GM12878 (cell line): ENCODE measurements around the gene G2E3. TPM values are rescaled to one million over a fixed set of nuclear protein-coding genes. Genes with fewer than 3 reads are reported as not detected.

Source experiments
- ATAC-seq: fragments of 200-7000 bp; cut with Tn5 transposase; 3 replicates; pipeline ENCODE4 v1.9.1; 2020; ENCODE audit warnings: mild to moderate bottlenecking, moderate library complexity
- BruUV-seq: library from RNA; stranded (reverse); fragments of 400-500 nt; replicated peaks from 2 replicates; lab custom pipeline; 2021; lab: Mats Ljungman, UMichigan
- CTCF ChIA-PET: fragments of 300-600 bp; sonication (Branson Sonifier 250); formaldehyde crosslinking; extraction: SDS; loops from one replicate; lab custom pipeline; 2021; ENCODE audit warnings: inconsistent platforms; lab: Yijun Ruan, JAX
- POLR2A ChIA-PET: fragments of 350-600 bp; formaldehyde crosslinking; extraction: SDS; loops from one replicate; lab custom pipeline; 2021; ENCODE audit warnings: inconsistent platforms; lab: Charles Lee
- RAD21 ChIA-PET: fragments of 300-600 bp; sonication (Branson Sonifier 250); formaldehyde crosslinking; loops from one replicate; lab custom pipeline; 2023; ENCODE audit warnings: antibody characterized with exemption; ENCODE audit not compliant: unreplicated experiment; lab: Charles Lee
- SMC1A ChIA-PET: fragments of 300-600 bp; sonication (Branson Sonifier 250); formaldehyde crosslinking; loops from one replicate; lab custom pipeline; 2023; ENCODE audit not compliant: unreplicated experiment, uncharacterized antibody; lab: Charles Lee
- DNase-seq: peaks from one replicate; pipeline ENCODE4 v3.0.0-alpha.2; 2011; ENCODE audit warnings: low read depth, low spot score
- FAIRE-seq: peaks from 3 replicates; lab custom pipeline; 2011; peaks lifted over from hg19 to GRCh38; lab: Jason Lieb, UNC
- H2AFZ ChIP-seq: 2 replicates; pipeline ENCODE4 v1.6.0; 2011; ENCODE audit warnings: low read depth, low read length, control low read depth; ENCODE audit not compliant: control insufficient read depth
- H3K27ac ChIP-seq: 2 replicates; pipeline ENCODE4 v1.5.1; 2011; ENCODE audit warnings: control low read depth; ENCODE audit not compliant: control insufficient read depth, insufficient read depth
- H3K27me3 ChIP-seq, 2 experiments: replicated peaks in 1 of 2; 2 replicates each; pipeline versions ENCODE4 v1.6.0 to v1.6.1; 2011; ENCODE audit warnings: low read length in 1 of 2; ENCODE audit not compliant: control insufficient read depth in 2 of 2, insufficient read depth in 2 of 2
- H3K36me3 ChIP-seq, 2 experiments: 2 replicates each; pipeline ENCODE4 v1.5.1; 2011; ENCODE audit warnings: low read length in 1 of 2; ENCODE audit not compliant: control insufficient read depth in 2 of 2, insufficient read depth in 2 of 2
- H3K4me1 ChIP-seq: 2 replicates; pipeline ENCODE4 v1.6.1; 2011; ENCODE audit warnings: mild to moderate bottlenecking, low read length, moderate library complexity, mixed read lengths; ENCODE audit not compliant: control insufficient read depth, insufficient read depth
- H3K4me2 ChIP-seq: 2 replicates; pipeline ENCODE4 v1.6.0; 2011; ENCODE audit warnings: control low read depth; ENCODE audit not compliant: control insufficient read depth, insufficient read depth
- H3K4me3 ChIP-seq: fragments of 200-600 bp; sonication (generic); 2 replicates; pipeline ENCODE4 v1.5.1; 2016
- H3K79me2 ChIP-seq: 2 replicates; pipeline ENCODE4 v1.6.0; 2011; ENCODE audit warnings: low read length; ENCODE audit not compliant: control insufficient read depth, insufficient read depth
- H3K9ac ChIP-seq: 2 replicates; pipeline ENCODE4 v1.8.0; 2011; ENCODE audit warnings: low read length, control low read depth, mixed read lengths; ENCODE audit not compliant: control insufficient read depth, insufficient read depth
- H3K9me3 ChIP-seq: replicated peaks from 3 replicates; pipeline ENCODE4 v1.5.1; 2011; ENCODE audit warnings: mild to moderate bottlenecking, low read length; ENCODE audit not compliant: control insufficient read depth, insufficient read depth
- H4K20me1 ChIP-seq: 2 replicates; pipeline ENCODE4 v1.6.0; 2011; ENCODE audit not compliant: control insufficient read depth, insufficient read depth
- ASH2L ChIP-seq: fragments of 300-600, 200-600 bp; sonication (generic); IDR thresholded peaks from 2 replicates; pipeline ENCODE4 v1.6.1; 2017; ENCODE audit warnings: low read depth, mild to moderate bottlenecking, borderline replicate concordance
- ATF3 ChIP-seq: IDR thresholded peaks from 2 replicates; pipeline ENCODE4 v1.6.1; 2011; ENCODE audit warnings: low read depth, mild to moderate bottlenecking, low read length, moderate library complexity, borderline replicate concordance; ENCODE audit errors: extremely low read depth
- CREB1 ChIP-seq: IDR thresholded peaks from 2 replicates; pipeline ENCODE4 v1.6.1; 2012; ENCODE audit warnings: low read depth, mild to moderate bottlenecking, inconsistent platforms
- ETV6 ChIP-seq, 2 experiments: fragments of 450-650 bp in 1 of 2; IDR thresholded peaks in 1 of 2; conservative IDR thresholded peaks in 1 of 2; 2 replicates each; pipeline ENCODE4 v1.6.1; 2014; ENCODE audit warnings: antibody characterized with exemption in 1 of 2, borderline replicate concordance in 1 of 2, low read depth in 1 of 2, mild to moderate bottlenecking in 1 of 2, moderate library complexity in 1 of 2
- MAX ChIP-seq: IDR thresholded peaks from 2 replicates; pipeline ENCODE4 v1.6.1; 2012; ENCODE audit warnings: low read depth, low read length, improper control_type of control experiment
- MTA2 ChIP-seq: fragments of 450-650 bp; IDR thresholded peaks from 2 replicates; pipeline ENCODE4 v1.6.1; 2016; ENCODE audit warnings: low read depth, mild to moderate bottlenecking, moderate library complexity
- PAX5 ChIP-seq: IDR thresholded peaks from 2 replicates; pipeline ENCODE4 v1.6.1; 2011; ENCODE audit warnings: low read depth, low read length, borderline replicate concordance
- RUNX3 ChIP-seq: IDR thresholded peaks from 2 replicates; pipeline ENCODE4 v1.6.1; 2012; ENCODE audit warnings: low read length, inconsistent platforms
- SREBF1 ChIP-seq: IDR thresholded peaks from 2 replicates; pipeline ENCODE4 v1.6.1; 2012; ENCODE audit warnings: mild to moderate bottlenecking, low read length
- TAF1 ChIP-seq: IDR thresholded peaks from 2 replicates; pipeline ENCODE4 v1.6.1; 2011; ENCODE audit warnings: mild to moderate bottlenecking, low read depth, low read length, borderline replicate concordance
- USF2 ChIP-seq: IDR thresholded peaks from 2 replicates; pipeline ENCODE4 v1.6.1; 2011; ENCODE audit warnings: low read depth, low read length, improper control_type of control experiment, borderline replicate concordance
- WGBS: methylation state at CpG from one replicate; pipeline ENCODE4 v1.1.6; 2016; ENCODE audit warnings: low lambda C conversion rate; ENCODE audit not compliant: insufficient replicate concordance, insufficient coverage; ENCODE audit errors: missing lambda C conversion rate; 5-methylcytosine and 5-hydroxymethylcytosine counted together
- in situ Hi-C: fragments of 300-500 bp; cut with MboI; formaldehyde crosslinking; loops from 9 replicates; pipeline ENCODE4 v1.14.3; 2018; ENCODE audit warnings: mixed read lengths
- intact Hi-C: fragments of 100-400 bp; cut with micrococcal nuclease; formaldehyde crosslinking; loops from one replicate; pipeline ENCODE4 v1.14.2; 2022; ENCODE audit not compliant: unreplicated experiment
- polyA plus RNA-seq, 11 experiments: library from polyadenylated mRNA; depleted of rRNA in 4 of 11; unstranded in 6 of 11; stranded (reverse) in 5 of 11; fragments of >200 nt; fragmentation: Nextera tagmentation in 4 of 11; fragmentation: Illumina TruSeq in 1 of 11; extraction: Ambion mirVana in 4 of 11; extraction: Trizol in 1 of 11; gene quantifications; 1 replicate in 1 of 11; 2 replicates in 10 of 11; pipeline versions ENCODE4 v1.2.1 to v1.2.3, GENCODE V29; 2011 to 2016; ENCODE audit warnings: inconsistent platforms in 2 of 11, missing spikeins in 2 of 11, low read depth in 1 of 11
- total RNA-seq, 4 experiments: library from RNA; depleted of rRNA in 3 of 4; stranded (reverse); fragments of >200 nt in 3 of 4; fragmentation: Illumina TruSeq in 1 of 4; extraction: Trizol in 1 of 4; gene quantifications; 2 replicates each; pipeline versions ENCODE4 v1.2.1 to v1.2.3, GENCODE V29; 2013 to 2021

Gene G2E3
- total and polyA plus RNA-seq, 10 of the 15 experiments (the other 5 are each of a cell fraction or from before 2014, with no cell fraction given): 10.0 to 38.0 (median 21.1) TPM

GRCh38 chr14:30558362-30558674 is 640 bp upstream of the G2E3 start (continued):
- TF ChIP-seq TAF1 (no peak), ETV6 (conservative IDR thresholded peaks at IDR 0.05 in 1 of 2, IDR thresholded peaks at IDR 0.05 in 1 of 2; ENCODE audit: borderline replicate concordance in 1 of 2, low read depth in 1 of 2) (no peak), MAX (no peak), USF2 (no peak), RUNX3 (no peak), CREB1 (no peak), MTA2 (no peak), ATF3 (no peak)

DNA sequence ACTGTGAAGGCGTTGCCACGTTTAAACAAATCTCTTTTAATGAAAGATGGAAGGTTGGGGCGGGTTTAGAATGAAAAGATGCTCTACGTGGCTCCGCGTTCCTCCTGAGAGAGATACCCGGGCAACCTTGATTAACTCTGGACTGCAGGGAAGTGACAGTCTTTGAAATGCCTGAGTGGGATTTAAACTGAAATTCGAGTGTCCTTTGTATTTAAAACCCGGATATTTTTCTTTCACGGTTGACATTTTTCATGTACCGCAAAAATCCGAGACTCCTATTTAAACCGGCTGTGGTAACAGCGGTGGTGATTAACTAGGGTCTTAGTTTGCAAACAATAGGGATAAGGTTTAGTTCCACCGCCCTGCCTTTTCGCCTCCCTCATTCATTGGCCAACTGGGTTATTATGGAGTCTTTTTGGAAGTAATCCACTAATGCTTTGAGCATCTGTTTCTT is 707 bp downstream of the G2E3 start:
- Histone ChIP-seq H3K27ac (peak overlapping the region; percentile 84), H3K79me2 (peaks cover 56% of the 10 kb centered on the region), H3K9me3 (peaks cover 2% of the 10 kb centered on the region; the same call in 2 of the 3 replicates), H3K4me1 (no peaks in the 10 kb centered on the region), H2AFZ (peak overlapping the region; percentile 43), H3K27me3 (no peaks in the 10 kb centered on the region), H4K20me1 (no peaks in the 10 kb centered on the region), H3K4me3 (peak overlapping the region; percentile 94), H3K9ac (peak overlapping the region; percentile 78), H3K4me2 (peak overlapping the region; percentile 66), H3K36me3 (no peaks in the 10 kb centered on the region)
- BruUV-seq: no TSS peak
- intact Hi-C loops: no loop called here
- in situ Hi-C loops: no loop called here
- FAIRE-seq: peak; percentile 38
- ATAC-seq: peak; percentile 50
- CTCF ChIA-PET: interaction anchor here (1.4 kb wide), 1 partner anchor 52 kb away, joined by 4 read pairs; no protein-coding TSS in a partner anchor
- DNase-seq: no peak
- POLR2A ChIA-PET: no interaction called here
- TF ChIP-seq SREBF1 (no peak), ASH2L (0 out of 2 replicates have a peak, but pooled peaks have one; percentile 9), PAX5 (no peak)
- WGBS: under 1% methylated on average over 16 of the region's 16 CpGs
- SMC1A ChIA-PET: no interaction called here
- RAD21 ChIA-PET: no interaction called here
